Left ventricle myocardium inferior (tissue), 1 donor: ENCODE results near the gene UBE2F. TPM values are rescaled to one million over a fixed set of nuclear protein-coding genes. Genes with fewer than 3 reads are reported as not detected.
A peak's percentile ranks its signal among the peaks of the same experiment; 100 is the strongest.
"Not testable (repeated sequence)": the region's sequence is repeated elsewhere in the genome, so short reads cannot be mapped to it uniquely, and the experiment has no call there.

Source experiments
- DNase-seq: peaks from one replicate; pipeline ENCODE4 v3.0.0-alpha.2; 2020
- H3K27ac ChIP-seq: fragments of 200-600 bp; replicated peaks from 2 replicates; pipeline ENCODE4 v1.8.0; 2021
- H3K27me3 ChIP-seq: fragments of 200-600 bp; 2 replicates; pipeline ENCODE4 v1.8.0; 2021; ENCODE audit warnings: low read depth
- H3K36me3 ChIP-seq: fragments of 200-600 bp; 2 replicates; pipeline ENCODE4 v1.8.0; 2021
- H3K4me1 ChIP-seq: fragments of 200-600 bp; 2 replicates; pipeline ENCODE4 v1.8.0; 2021
- H3K4me3 ChIP-seq: fragments of 200-600 bp; 2 replicates; pipeline ENCODE4 v1.8.0; 2021; ENCODE audit warnings: mild to moderate bottlenecking, moderate library complexity
- H3K9me3 ChIP-seq: fragments of 200-600 bp; replicated peaks from 2 replicates; pipeline ENCODE4 v1.8.0; 2021
- intact Hi-C: fragments of 100-400 bp; cut with micrococcal nuclease; formaldehyde crosslinking; loops from one replicate; pipeline ENCODE4 v1.11.0; 2022
- total RNA-seq: library from RNA; stranded (reverse); fragmentation: NEBNext Ultra II Directional; extraction: Animal tissue kit (Norgen Biotek cat#: 25700); gene quantifications from one replicate; pipeline ENCODE4 v1.2.1, GENCODE V29; 2021
- TF ChIP-seq, protein P1 (sequence below): fragments of 200-600 bp; IDR thresholded peaks from 2 replicates; pipeline ENCODE4 v1.8.0; 2021; ENCODE audit warnings: antibody characterized with exemption, mild to moderate bottlenecking, borderline replicate concordance
- donor health status: DM: no; HTN: yes; CAD: no; lungs with severe emphysema.

The UBE2F gene
- total RNA-seq, 1 donor from 2014 or later, result 63.5 TPM

DNA sequence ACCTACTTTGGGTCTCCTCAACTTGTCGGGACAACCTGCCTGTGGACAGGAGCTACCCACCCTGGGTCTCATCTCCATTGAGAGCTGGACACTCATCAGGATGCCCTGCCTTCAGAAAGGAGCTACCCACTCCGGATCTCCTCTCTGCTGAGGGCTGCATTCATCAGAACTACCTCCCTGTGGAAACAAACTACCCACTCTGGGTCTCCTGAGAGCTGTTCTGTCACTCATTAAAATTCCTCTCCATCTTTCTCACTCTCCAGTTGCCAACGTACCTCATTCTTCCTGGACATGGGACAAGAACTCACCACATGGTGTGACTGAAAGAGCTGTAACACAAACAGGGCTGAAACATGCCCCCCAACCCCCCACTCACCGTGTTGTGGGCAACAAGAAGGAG is 22.5 kb upstream of the UBE2F start:
- H3K9me3 ChIP-seq, result peaks cover 22% of the 10 kb centered on the region
- no peaks in the 10 kb centered on the region for H3K36me3 ChIP-seq
- TF ChIP-seq, protein P1, sequence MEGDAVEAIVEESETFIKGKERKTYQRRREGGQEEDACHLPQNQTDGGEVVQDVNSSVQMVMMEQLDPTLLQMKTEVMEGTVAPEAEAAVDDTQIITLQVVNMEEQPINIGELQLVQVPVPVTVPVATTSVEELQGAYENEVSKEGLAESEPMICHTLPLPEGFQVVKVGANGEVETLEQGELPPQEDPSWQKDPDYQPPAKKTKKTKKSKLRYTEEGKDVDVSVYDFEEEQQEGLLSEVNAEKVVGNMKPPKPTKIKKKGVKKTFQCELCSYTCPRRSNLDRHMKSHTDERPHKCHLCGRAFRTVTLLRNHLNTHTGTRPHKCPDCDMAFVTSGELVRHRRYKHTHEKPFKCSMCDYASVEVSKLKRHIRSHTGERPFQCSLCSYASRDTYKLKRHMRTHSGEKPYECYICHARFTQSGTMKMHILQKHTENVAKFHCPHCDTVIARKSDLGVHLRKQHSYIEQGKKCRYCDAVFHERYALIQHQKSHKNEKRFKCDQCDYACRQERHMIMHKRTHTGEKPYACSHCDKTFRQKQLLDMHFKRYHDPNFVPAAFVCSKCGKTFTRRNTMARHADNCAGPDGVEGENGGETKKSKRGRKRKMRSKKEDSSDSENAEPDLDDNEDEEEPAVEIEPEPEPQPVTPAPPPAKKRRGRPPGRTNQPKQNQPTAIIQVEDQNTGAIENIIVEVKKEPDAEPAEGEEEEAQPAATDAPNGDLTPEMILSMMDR, result no peak
- H3K27me3 ChIP-seq, result no peaks in the 10 kb centered on the region
- H3K4me3 ChIP-seq, result no peak overlapping the region
- DNase-seq, result no peak
- intact Hi-C loops, result no loop called here
- H3K4me1 ChIP-seq, result peaks cover 20% of the 10 kb centered on the region
- no peak overlapping the region for H3K27ac ChIP-seq

GRCh38 chr2:237946423-237946822 is 20.4 kb upstream of the UBE2F start:
- Histone ChIP-seq H3K4me3 (no peak overlapping the region), H3K9me3 (peaks cover 22% of the 10 kb centered on the region), H3K36me3 (no peaks in the 10 kb centered on the region), H3K27ac (no peak overlapping the region), H3K4me1 (peaks cover 18% of the 10 kb centered on the region), H3K27me3 (no peaks in the 10 kb centered on the region)
- intact Hi-C loops, result no loop called here
- TF ChIP-seq, protein P1, result no peak
- DNase-seq, result no peak

GRCh38 chr2:237951354-237951753 is 15.5 kb upstream of the UBE2F start:
- H3K4me1 ChIP-seq, H3K4me3 ChIP-seq, H3K36me3 ChIP-seq, H3K9me3 ChIP-seq, intact Hi-C loops, DNase-seq, H3K27ac ChIP-seq: not testable (repeated sequence)
- H3K27me3 ChIP-seq, result peaks cover 31% of the 10 kb centered on the region

- no peaks in the 10 kb centered on the region for H3K9me3 ChIP-seq
- no peak overlapping the region for H3K27ac ChIP-seq
- H3K27me3 ChIP-seq, result peaks cover 36% of the 10 kb centered on the region
- H3K4me3 ChIP-seq, result no peak overlapping the region
- intact Hi-C loops, result no loop called here
- peaks cover 11% of the 10 kb centered on the region for H3K4me1 ChIP-seq
- no peaks in the 10 kb centered on the region for H3K36me3 ChIP-seq
- TF ChIP-seq, protein P1, result no peak
- DNase-seq, result no peak
Observed at GRCh38 chr2:237951878-237952277, 14.9 kb upstream of the UBE2F start.

- DNase-seq, result no peak
- Histone ChIP-seq H3K4me3 (no peak overlapping the region), H3K9me3 (no peaks in the 10 kb centered on the region), H3K36me3 (no peaks in the 10 kb centered on the region), H3K27ac (no peak overlapping the region), H3K27me3 (peaks cover 37% of the 10 kb centered on the region), H3K4me1 (peaks cover 11% of the 10 kb centered on the region)
- TF ChIP-seq, protein P1, result no peak
- intact Hi-C loops, result no loop called here
Observed at GRCh38 chr2:237952851-237953250, 14.0 kb upstream of the UBE2F start.

- TF ChIP-seq, protein P1, result no peak
- intact Hi-C loops, result no loop called here
- Histone ChIP-seq H3K4me1 (peaks cover 11% of the 10 kb centered on the region), H3K27me3 (peaks cover 37% of the 10 kb centered on the region), H3K4me3 (peak overlapping the region; percentile 63), H3K27ac (no peak overlapping the region), H3K36me3 (no peaks in the 10 kb centered on the region), H3K9me3 (no peaks in the 10 kb centered on the region)
- DNase-seq, result no peak
Observed at GRCh38 chr2:237955640-237956401, 11.0 kb upstream of the UBE2F start.
